Stimulated activated CD4-positive, alpha-beta T cell treated with anti-CD3 and anti-CD28 coated beads, Interleukin-12 subunit alpha, Interleukin-12 subunit beta, amount 100 ng/mL, for 4 hours (primary cell): Measurements from ENCODE around the gene CPA1.
"Not testable (repeated sequence)": the region's sequence is repeated elsewhere in the genome, so short reads cannot be mapped to it uniquely, and the experiment has no call there.

Experiments used
- DNase-seq: peaks from one replicate; pipeline ENCODE4 v3.0.0-alpha.2; 2020

CPA1 gene

DNA sequence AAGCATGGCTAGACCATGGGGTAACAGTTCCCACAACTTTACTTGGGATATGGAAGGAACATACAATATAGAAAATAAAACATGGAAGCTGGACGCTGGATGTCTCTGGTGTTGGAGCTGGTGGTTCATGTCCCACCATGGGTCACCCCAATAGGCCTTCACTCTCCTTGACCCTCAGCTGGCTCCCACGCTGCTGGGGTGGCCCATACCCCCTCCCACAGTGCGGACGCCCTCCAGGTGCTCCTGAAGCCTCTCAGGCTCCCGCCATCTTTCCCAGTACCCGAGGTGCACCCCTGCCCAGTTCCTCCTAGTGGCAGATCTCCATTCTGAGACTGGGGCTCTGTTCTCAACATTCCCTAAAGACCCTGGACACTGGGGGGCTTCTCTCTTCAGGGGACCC lies 5.8 kb upstream of the CPA1 start:
- DNase-seq: no peak

DNA sequence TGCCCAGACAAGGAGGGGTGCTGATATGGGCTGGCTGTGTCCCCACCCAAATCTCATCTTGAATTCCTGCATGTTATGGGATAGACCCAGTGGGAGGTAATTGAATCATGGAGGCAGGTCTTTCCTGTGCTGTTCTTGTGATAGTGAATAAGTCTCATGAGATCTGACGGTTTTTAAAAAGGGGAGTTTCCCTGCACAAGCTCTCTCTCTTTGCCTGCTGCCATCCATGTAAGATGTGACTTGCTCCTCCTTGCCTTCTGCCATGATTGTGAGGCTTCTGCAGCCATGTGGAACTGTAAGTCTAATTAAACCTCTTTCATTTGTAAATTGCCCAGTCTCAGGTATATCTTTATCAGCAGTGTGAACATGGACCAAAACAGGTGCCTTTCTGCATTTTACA lies 3.8 kb upstream of the CPA1 start:
- DNase-seq: not testable (repeated sequence)

DNA sequence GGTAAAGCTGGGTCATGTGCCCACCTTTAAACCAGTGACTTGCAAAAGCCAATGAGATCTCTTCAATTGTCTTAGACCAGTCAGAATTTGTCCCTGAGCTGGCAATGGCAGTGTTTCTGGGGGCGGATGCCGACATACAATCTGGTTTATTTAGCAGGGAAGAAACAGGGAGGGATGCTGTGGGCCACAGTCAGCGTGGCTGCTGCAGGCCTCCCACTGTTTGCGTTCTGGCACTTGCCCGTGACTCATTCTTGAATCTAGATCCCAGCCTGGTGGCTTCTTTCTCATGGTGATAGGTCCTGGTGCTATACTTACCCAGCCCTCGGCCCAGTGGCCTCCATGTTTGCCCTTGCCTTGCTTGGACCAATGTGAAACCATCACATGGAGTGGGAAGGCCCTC lies 3.1 kb upstream of the CPA1 start:
- DNase-seq: no peak

DNA sequence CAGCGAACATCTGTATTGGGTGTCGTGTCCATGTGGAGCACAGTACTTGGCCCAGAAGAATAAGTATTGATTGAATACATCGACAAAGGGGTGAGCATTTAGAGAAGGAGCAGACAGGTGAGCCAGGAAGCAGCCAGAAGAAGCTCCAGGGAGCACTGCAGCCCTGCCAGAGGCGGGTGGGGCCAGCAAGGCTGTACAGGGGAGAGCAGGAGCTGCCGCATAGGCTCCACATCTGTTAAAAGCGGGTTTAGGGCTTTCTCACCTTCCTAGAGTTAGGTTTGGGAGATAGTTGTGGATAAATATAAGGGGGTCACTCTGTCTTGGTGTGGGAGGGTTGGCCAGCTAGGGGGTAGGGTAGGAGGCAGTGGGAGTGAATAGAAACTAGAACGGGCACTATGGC lies 1.3 kb upstream of the CPA1 start:
- DNase-seq: no peak

DNA sequence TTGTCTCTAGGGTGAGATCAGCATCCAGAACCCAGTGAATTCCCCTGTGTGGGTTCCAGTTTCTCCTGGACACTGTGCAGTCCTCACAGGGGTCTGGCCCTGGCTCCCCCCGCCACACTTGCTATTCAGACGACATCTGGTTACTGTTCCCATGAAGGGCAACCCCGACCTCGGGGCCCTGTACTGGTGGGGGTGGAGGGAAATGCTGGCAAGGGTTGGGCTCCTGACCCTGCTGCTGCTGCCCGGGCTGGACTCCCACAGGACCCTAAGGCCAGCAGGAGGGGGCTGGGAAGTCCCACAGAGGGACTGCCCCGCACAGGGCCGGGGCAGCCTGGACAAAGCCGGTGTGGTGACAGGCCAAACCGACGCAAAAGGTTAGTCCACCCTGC lies 768 bp upstream of the CPA1 start:
- no peak for DNase-seq

DNA sequence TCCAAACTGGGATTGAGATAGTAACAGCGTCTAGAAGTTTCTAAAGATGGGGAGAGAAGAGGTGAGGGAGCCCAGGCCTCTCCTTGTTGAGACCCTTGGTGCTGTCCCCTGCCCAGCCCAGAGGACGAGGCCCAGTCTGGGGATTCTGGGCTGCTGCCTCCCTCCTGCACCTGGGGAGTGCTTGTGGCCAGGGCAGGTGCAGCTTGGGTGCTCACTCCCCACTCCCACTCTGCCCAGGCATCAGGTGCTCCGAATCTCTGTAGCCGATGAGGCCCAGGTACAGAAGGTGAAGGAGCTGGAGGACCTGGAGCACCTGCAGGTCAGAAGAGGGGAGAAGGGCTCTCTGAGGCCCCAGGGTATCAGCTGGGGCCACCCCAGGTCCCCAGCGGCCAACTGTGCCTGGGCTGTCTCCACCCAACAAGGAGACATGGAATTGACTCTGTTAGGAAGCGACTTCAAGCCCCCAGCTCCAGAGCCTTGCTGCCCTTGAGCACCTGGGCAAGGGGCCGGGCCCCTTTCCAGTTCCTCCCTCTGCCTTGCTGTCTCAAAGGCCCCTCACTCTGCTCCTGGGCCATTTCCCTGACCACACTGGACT lies 664 bp downstream of the CPA1 start:
- DNase-seq: no peak

DNA sequence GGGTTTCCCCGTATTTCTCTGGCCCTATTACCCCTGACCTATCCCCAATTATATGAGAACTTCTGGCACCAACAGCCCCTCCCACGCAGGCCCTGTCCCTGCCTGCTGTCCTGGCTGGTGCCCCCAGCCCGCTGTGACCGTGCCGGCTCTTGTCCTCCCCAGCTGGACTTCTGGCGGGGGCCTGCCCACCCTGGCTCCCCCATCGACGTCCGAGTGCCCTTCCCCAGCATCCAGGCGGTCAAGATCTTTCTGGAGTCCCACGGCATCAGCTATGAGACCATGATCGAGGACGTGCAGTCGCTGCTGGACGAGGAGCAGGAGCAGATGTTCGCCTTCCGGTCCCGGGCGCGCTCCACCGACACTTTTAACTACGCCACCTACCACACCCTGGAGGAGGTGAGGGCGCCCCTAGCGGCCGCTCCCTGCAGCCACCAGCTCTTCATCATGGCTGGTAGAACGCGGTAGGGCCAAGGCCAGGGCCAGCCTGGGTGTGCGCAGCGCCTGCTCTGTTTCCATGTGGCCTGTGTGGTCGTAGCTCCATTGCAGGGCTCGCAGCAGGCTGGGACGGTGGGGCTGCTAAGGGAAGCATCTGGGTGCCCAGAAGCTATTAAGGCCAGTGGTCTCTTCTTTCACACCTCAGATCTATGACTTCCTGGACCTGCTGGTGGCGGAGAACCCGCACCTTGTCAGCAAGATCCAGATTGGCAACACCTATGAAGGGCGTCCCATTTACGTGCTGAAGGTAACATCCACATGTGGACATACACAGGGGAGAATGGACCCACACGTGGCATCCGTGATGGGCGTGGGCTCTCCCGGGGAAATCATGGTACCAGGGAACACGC lies 1.4 kb downstream of the CPA1 start:
- DNase-seq: no peak

DNA sequence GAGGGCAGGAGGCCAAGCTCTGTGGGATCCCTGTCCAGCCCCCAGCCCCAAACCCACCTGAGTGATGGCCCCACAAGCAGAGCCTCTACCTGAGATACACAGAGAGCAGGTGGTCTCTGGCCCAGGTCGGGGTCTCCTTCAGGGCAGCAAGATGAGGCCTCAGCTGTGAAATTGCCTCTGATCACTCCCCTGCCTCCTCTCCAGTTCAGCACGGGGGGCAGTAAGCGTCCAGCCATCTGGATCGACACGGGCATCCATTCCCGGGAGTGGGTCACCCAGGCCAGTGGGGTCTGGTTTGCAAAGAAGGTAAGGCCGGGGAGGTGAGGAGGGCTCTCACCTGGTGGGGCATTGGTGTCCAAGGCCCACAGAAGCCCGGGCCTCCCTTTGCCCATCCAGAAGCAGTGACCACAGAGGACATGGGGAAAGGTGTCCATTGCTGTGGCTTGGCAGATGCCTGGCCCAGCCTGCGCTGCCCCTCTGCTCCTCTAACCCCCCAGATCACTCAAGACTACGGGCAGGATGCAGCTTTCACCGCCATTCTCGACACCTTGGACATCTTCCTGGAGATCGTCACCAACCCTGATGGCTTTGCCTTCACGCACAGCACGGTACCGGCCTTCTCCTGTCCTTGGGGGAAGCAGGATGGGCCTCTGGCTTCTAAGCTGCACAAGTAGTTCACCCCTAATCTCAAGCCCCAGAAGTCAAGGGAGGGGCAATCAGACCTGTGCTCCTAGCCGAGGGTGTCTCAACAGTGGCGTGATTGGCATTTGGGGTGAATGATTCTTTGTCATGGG lies 3.1 kb downstream of the CPA1 start:
- DNase-seq: no peak

DNA sequence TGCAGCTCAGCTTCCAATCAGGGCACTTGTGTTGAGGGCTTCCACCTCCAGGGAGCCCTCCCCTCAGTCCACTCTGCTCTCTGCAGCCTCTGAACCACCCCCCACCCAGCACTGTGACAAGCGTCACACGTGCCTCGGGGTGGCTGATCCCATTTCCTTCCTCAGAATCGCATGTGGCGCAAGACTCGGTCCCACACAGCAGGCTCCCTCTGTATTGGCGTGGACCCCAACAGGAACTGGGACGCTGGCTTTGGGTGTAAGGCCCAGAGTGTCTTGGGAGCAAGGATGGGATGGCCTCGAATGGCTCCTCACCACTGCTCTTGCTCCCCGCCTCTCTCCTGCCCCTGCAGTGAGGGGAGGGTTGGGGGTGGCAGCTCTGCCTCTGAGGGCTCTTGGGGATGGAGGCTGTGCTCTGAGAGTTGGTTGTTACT lies 4.1 kb downstream of the CPA1 start:
- no peak for DNase-seq

DNA sequence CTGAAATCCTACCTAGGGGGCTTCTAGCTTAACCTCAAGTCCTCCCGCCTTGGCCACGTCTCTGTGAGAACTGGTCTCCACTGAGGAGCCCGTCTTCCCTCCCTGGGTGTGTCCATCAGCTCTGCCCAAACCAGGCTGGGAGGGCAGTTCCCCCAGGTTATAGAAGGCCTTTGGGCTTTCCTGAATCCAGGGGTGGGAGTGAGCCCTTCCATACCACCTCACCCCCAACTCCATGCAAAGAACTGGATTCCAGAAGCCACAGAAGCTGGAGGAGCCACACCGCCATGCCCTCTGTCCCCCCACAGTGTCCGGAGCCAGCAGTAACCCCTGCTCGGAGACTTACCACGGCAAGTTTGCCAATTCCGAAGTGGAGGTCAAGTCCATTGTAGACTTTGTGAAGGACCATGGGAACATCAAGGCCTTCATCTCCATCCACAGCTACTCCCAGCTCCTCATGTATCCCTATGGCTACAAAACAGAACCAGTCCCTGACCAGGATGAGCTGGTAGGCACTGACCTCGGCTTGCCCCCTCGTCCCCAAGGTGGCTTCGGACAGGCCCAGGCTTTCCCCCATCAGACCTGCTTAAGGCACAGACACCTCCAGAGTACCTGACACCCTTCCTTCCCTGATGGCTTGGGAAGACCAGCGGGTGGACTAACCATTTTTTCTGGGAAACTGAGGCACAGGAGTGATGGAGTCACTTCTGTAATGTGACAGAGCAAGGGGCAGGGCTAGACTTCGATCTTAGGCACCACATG lies 4.7 kb downstream of the CPA1 start:
- DNase-seq: no peak

DNA sequence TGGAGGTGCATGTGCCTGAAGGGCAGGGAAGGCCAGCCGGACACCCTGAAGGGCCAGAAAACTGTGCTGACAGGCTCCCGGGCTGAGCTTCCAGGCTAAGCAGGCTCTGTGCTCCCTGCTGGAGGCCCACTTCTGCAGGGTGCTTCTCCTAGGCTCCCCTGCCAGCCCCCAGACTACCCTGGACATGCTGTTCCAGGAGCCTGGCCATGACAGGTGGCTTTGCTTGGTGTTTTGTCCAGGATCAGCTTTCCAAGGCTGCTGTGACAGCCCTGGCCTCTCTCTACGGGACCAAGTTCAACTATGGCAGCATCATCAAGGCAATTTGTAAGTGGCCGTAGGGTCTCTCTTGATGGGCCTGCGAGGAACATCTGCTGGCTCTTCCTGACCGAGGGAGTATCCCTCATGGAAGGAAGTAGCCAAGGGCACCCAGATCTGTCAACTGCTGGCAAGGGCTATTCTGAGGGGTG lies 5.3 kb downstream of the CPA1 start:
- DNase-seq: no peak

DNA sequence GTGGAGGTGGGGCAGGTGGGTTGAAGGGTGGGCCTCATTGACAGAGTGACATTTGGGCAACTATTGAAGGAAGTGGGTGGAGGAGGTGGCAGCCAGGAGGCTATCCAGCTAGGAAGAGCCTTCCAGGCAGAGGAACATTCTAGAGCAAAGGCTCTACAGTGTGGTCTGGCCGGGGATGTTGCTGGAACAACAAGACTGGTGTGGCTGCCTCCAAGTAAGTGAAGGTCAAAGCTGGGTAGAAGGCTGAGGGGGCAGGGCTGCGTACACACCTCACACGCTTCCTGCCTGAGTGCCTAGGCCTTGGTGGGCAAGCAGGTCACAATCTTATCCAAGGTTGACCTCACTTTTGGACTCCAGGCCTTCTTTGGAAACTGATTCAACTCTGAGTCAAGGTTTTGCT lies 6.6 kb downstream of the CPA1 start:
- no peak for DNase-seq

DNA sequence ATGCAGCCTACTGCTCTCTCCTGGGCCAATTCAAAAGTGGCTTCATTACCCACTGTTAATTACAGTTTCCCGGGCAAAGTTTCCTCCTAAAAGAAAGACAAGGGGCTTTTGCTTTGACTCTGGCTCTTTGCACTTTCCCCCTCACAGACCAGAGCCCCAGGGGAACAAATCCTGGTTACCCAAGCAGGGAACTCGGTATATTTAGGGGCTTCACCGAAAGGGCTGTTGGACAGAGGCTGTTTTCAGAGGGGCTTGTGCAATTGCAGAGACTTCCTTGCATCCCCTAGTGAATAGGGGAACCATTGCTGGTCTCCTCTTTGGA lies 7.0 kb downstream of the CPA1 start:
- no peak for DNase-seq

DNA sequence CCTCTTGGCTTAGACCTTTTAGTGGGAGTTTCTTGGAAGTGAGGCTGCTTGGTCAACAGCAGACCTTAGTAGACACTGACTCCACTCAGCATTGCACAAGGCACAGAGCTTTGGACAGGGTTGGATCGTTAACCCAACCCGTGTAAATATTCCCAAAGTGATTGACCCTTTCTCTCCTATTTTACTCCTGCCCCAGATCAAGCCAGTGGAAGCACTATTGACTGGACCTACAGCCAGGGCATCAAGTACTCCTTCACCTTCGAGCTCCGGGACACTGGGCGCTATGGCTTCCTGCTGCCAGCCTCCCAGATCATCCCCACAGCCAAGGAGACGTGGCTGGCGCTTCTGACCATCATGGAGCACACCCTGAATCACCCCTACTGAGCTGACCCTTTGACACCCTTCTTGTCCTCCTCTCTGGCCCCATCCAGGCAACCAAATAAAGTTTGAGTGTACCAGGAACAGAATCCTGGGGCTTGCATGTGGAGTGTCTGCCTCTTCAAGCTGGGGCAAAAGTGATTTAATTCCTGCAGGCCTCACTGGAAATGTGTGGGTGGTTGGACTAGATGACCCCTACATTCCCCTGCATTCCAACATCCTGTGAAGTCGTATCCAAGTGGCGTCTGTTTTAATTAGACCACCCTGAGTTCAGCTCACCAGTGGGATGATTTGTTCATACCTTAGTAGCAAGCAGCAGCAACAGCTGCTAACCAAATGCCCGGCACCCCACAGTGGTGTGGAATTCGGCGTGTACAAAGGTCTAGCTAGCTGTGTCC lies 7.5 kb downstream of the CPA1 start:
- DNase-seq: no peak

DNA sequence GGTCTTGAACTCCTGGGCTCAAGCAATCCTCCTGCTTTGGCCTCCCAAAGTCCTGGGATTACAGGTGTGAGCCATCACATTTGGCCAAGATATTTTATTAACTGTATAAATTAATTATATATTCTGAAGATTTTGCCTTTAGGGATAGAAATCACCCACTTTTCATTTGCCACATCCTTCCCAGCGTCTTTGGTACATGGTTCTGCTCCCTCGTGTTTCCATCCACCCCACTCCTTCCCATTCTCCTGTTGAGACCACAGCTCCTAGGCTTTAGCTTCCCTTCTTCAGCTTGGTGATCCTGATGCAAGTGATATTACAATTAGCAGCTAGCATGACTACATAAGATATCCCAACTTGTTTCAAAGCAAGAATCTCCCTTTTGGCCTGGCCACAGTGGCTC lies 8.4 kb downstream of the CPA1 start:
- no peak for DNase-seq

DNA sequence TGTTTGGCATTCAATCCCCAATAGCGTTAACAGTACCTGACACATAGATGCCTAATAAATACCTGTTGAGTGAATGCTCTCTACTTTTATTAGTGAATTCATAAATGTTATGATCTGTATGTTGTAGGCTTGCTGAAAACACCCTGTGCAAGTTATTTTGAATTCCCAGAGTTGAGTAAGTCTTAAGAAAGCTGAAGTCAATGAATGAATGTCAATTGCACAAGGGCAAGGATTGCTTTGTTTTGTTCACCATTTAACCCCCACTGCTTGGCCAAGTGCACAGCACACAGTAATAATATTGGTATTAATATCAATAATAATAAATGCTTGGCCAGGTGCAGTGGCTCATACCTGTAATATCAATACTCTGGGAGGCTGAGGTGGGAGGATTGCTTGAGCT lies 10.2 kb downstream of the CPA1 start:
- no peak for DNase-seq

DNA sequence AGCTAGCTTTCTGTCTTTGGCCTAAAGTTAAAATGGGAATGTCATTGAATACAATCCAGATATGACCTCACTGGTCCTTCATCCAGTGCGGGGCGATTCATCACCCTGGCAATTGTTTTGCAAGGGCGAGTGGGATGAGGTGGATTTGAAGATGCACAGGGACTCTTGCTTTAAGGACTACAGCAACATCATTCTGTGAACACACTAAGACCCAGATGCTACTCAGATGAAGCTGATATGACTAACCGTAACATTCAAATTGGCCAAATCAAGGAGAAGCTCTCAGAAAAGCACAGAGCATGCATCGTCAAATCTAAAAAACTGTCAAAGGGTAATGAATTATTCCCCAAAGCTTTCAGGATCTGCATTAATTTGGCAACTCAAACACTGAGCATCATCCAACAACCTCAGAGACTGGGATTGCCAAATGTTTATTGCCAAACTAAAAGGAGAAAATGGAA lies 12.8 kb downstream of the CPA1 start:
- DNase-seq: no peak

DNA sequence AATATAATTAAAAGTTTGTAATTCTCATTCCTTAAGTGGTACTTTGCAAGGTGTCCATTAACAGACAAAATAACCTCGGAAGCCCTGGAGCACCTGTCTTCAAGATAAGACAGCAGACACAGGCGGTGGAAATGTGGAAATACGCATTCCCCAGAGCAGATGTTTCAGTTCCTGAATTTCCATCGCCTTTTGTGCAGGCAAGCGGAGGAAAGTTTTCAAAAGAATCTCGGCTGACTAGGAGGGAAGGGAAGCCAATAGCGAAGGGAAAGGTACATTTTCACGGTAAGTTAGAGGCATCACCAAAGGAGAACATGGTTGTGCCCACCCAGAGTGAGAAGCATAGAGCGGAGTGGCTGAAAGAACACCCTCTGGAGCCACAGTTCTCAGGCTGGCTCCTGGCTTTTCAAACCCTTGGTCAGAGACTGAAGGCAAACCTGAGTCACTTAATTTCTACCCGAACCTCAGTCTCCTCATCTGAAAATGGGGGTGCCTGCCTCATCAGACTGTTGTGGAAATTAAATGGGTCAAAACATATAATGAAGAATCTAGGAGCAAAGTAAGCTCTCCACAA lies 13.6 kb downstream of the CPA1 start:
- no peak for DNase-seq

DNA sequence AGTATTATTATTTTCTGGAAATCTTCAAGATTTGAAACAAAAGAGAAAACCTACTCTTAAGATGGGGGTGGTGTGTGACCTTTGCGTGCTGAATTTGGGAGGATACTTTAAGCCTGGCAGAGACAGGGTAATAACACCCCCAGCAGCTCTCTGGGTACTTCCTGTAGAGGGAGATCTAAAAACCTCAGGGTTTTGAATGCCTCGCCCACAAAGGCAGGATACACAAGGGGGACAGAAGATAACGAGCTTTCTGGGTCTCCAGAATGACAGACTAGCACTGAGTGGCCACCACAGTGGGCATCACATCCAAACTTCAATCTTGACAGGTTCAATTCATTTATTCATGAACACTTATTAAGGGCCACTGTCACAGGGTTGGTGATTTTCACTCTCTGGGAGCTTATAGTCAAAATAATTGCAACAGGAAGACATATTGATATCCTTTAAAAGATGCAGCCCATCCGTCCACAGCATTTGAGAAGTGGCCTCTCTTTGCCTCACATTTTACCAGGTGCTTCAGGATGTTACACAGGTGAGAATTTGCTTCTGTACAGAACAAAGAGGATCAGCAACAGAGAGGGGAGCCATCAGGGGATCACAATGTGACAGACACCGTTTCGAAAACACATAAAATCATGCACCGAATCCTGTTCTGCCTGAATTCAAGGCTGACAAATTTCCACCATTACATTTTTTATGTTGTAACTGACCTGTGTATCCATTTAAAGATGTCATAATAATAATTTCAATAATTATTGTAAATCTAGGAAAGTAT lies 14.3 kb downstream of the CPA1 start:
- DNase-seq: no peak

DNA sequence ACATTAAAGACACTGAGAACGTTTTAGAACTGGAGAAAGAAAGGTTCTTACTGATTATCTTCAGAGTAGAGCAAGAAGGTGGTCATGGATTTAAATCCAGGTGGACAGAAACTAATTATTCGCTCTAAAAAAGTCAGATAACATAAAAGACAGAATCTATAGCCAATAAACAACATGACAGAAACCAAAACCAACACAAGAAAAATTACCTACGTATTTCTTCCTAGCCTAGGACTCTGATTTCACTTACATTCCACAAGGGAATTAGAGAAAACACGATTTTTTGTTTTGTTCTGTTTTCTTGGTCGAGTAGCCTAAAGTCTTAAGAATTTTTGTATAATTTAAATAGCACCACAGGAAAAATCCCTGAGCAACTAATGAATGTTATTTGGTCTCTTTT lies 15.1 kb downstream of the CPA1 start:
- DNase-seq: no peak

DNA sequence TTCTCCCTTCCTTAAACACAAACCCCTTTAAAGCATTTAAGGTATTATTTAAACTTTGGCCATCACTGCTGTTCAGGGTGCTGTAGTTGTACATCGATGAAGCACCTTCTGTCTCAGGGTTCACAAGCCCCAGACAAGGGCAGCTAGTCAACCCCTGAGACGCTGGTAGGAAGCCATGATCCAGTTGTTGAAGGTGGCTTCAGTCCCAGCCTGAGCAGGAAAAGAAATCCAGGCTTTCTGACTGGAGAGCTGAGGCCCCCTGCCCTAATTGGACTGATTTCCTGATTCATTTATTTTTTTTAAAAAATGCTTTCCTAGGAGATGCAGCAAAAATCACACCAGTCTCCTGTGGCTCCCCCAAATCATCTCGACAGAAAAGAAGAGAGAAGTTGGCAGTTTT lies 15.8 kb downstream of the CPA1 start:
- no peak for DNase-seq
